H1 (cell line): ENCODE data around the gene DUSP2. TPM values are rescaled to one million over a fixed set of nuclear protein-coding genes. Genes with fewer than 3 reads are reported as not detected.
A peak's percentile ranks its signal among the peaks of the same experiment; 100 is the strongest.

ENCODE experiments used
- CTCF ChIA-PET: fragments of 300-600 bp; sonication (Branson Sonifier 250); formaldehyde crosslinking; loops from one replicate; lab custom pipeline; 2021; ENCODE audit not compliant: partially characterized antibody; lab: Charles Lee
- POLR2A ChIA-PET: fragments of 300-600 bp; sonication (Branson Sonifier 250); formaldehyde crosslinking; loops from one replicate; lab custom pipeline; 2021; ENCODE audit warnings: inconsistent platforms; ENCODE audit not compliant: partially characterized antibody; lab: Charles Lee
- DNase-seq, 2 experiments: peaks; one replicate each; pipeline versions ENCODE4 v3.0.0 to v3.0.0-alpha.2; 2010 to 2022; ENCODE audit warnings: low spot score in 2 of 2, low read depth in 1 of 2, mixed read lengths in 1 of 2
- FAIRE-seq: peaks from 2 replicates; lab custom pipeline; 2011; peaks lifted over from hg19 to GRCh38; lab: Jason Lieb, UNC
- H2AFZ ChIP-seq: 2 replicates; pipeline ENCODE4 v1.8.1; 2012; ENCODE audit warnings: low read length, inconsistent platforms
- H2AK5ac ChIP-seq: 2 replicates; pipeline ENCODE4 v1.6.1; 2013; ENCODE audit warnings: low read depth, low read length
- H2BK120ac ChIP-seq: replicated peaks from 2 replicates; pipeline ENCODE3; 2013; ENCODE audit warnings: low read depth, low read length, inconsistent platforms
- H2BK12ac ChIP-seq: 2 replicates; pipeline ENCODE4 v1.6.1; 2013; ENCODE audit warnings: low read depth, low read length
- H2BK15ac ChIP-seq: 2 replicates; pipeline ENCODE4 v1.6.1; 2013; ENCODE audit warnings: low read length
- H2BK20ac ChIP-seq: 2 replicates; pipeline ENCODE4 v1.6.1; 2013; ENCODE audit warnings: low read length
- H2BK5ac ChIP-seq: 2 replicates; pipeline ENCODE4 v1.6.1; 2013; ENCODE audit warnings: low read depth, low read length
- H3K14ac ChIP-seq: 2 replicates; pipeline ENCODE4 v1.6.1; 2013; ENCODE audit warnings: inconsistent platforms; ENCODE audit not compliant: insufficient read length
- H3K18ac ChIP-seq: 2 replicates; pipeline ENCODE4 v1.6.1; 2013; ENCODE audit warnings: low read length; ENCODE audit errors: extremely low read depth
- H3K23ac ChIP-seq: 2 replicates; pipeline ENCODE4 v1.6.1; 2013; ENCODE audit warnings: inconsistent platforms; ENCODE audit not compliant: insufficient read length
- H3K23me2 ChIP-seq: 2 replicates; pipeline ENCODE4 v1.6.1; 2013; ENCODE audit warnings: low read depth, low read length
- H3K27ac ChIP-seq: 2 replicates; pipeline ENCODE4 v1.6.1; 2011; ENCODE audit warnings: low read depth, low read length, inconsistent platforms
- H3K27me3 ChIP-seq, 4 experiments: replicated peaks in 1 of 4; 1 replicate in 1 of 4; 2 replicates in 3 of 4; pipeline versions ENCODE4 v1.6.1 to v1.8.1; 2011 to 2013; ENCODE audit warnings: low read length in 3 of 4, mild to moderate bottlenecking in 3 of 4, inconsistent platforms in 2 of 4, mixed read lengths in 2 of 4, moderate library complexity in 1 of 4; ENCODE audit not compliant: control insufficient read depth in 3 of 4, insufficient read depth in 3 of 4; ENCODE audit errors: extremely low read depth in 1 of 4
- H3K36me3 ChIP-seq, 4 experiments: 2 replicates each; pipeline versions ENCODE4 v1.6.1 to v1.8.1; 2011 to 2013; ENCODE audit warnings: mild to moderate bottlenecking in 4 of 4, low read length in 3 of 4, moderate library complexity in 2 of 4, control low read depth in 1 of 4, inconsistent platforms in 1 of 4; ENCODE audit not compliant: insufficient read depth in 4 of 4, control insufficient read depth in 2 of 4
- H3K4ac ChIP-seq: replicated peaks from 2 replicates; pipeline ENCODE3; 2013; ENCODE audit warnings: low read length, low read depth, mixed read lengths, inconsistent platforms; ENCODE audit not compliant: insufficient read length
- H3K4me1 ChIP-seq, 4 experiments: replicated peaks in 1 of 4; 1 replicate in 1 of 4; 2 replicates in 3 of 4; pipeline versions ENCODE4 v1.6.1 to v1.8.1; 2011 to 2013; ENCODE audit warnings: low read length in 3 of 4, inconsistent platforms in 2 of 4, mixed read lengths in 1 of 4; ENCODE audit not compliant: insufficient read depth in 4 of 4, control insufficient read depth in 3 of 4
- H3K4me2 ChIP-seq, 2 experiments: 2 replicates each; pipeline versions ENCODE4 v1.6.1 to v1.8.1; 2011 to 2013; ENCODE audit warnings: low read depth in 2 of 2, low read length in 2 of 2, control low read depth in 1 of 2, inconsistent platforms in 1 of 2, mild to moderate bottlenecking in 1 of 2; ENCODE audit not compliant: insufficient read depth in 1 of 2
- H3K4me3 ChIP-seq, 4 experiments: fragments of 200-600, 300-600 bp in 1 of 4; sonication (generic), shearing (Covaris generic), sonication (Bioruptor Twin) in 1 of 4; 2 replicates each; pipeline versions ENCODE4 v1.5.1 to v1.8.1; 2011 to 2016; ENCODE audit warnings: low read length in 4 of 4, low read depth in 3 of 4, control low read depth in 2 of 4, inconsistent platforms in 2 of 4, mild to moderate bottlenecking in 2 of 4, mixed read lengths in 1 of 4, moderate library complexity in 1 of 4; ENCODE audit not compliant: insufficient read depth in 2 of 4; ENCODE audit errors: extremely low read depth in 1 of 4
- H3K56ac ChIP-seq: replicated peaks from 2 replicates; pipeline ENCODE3; 2013; ENCODE audit warnings: low read depth, mild to moderate bottlenecking, mixed read lengths, low read length, inconsistent platforms; ENCODE audit not compliant: insufficient read length
- H3K79me1 ChIP-seq: 2 replicates; pipeline ENCODE4 v1.6.1; 2013; ENCODE audit warnings: low read depth, low read length, control low read depth
- H3K79me2 ChIP-seq, 2 experiments: 2 replicates each; pipeline versions ENCODE4 v1.6.1 to v1.8.1; 2012 to 2013; ENCODE audit warnings: low read length in 2 of 2, mild to moderate bottlenecking in 2 of 2, inconsistent platforms in 1 of 2; ENCODE audit not compliant: insufficient read depth in 2 of 2, control insufficient read depth in 1 of 2
- H3K9ac ChIP-seq, 4 experiments: replicated peaks in 1 of 4; 1 replicate in 1 of 4; 2 replicates in 3 of 4; pipeline versions ENCODE4 v1.6.1 to v1.8.1; 2011 to 2013; ENCODE audit warnings: low read depth in 3 of 4, low read length in 3 of 4, control low read depth in 2 of 4, mild to moderate bottlenecking in 2 of 4, moderate library complexity in 2 of 4, inconsistent platforms in 1 of 4; ENCODE audit errors: extremely low read depth in 1 of 4
- H3K9me3 ChIP-seq, 2 experiments: 2 replicates each; pipeline versions ENCODE4 v1.6.1 to v1.8.1; 2012 to 2013; ENCODE audit warnings: mild to moderate bottlenecking in 2 of 2, moderate library complexity in 2 of 2, control low read depth in 1 of 2, inconsistent platforms in 1 of 2, low read depth in 1 of 2, low read length in 1 of 2, mixed read lengths in 1 of 2; ENCODE audit not compliant: insufficient read depth in 2 of 2
- H4K20me1 ChIP-seq, 2 experiments: replicated peaks in 1 of 2; 2 replicates each; pipeline versions ENCODE3 to v1.8.1; 2011 to 2013; ENCODE audit warnings: inconsistent platforms in 2 of 2, low read length in 2 of 2, mild to moderate bottlenecking in 1 of 2; ENCODE audit not compliant: insufficient read depth in 2 of 2, control insufficient read depth in 1 of 2
- H4K5ac ChIP-seq: 2 replicates; pipeline ENCODE4 v1.6.1; 2013; ENCODE audit warnings: low read length, low read depth, mixed read lengths, inconsistent platforms; ENCODE audit not compliant: insufficient read length
- H4K8ac ChIP-seq: 2 replicates; pipeline ENCODE4 v1.8.0; 2013; ENCODE audit warnings: mild to moderate bottlenecking, moderate library complexity, low read length, inconsistent platforms; ENCODE audit not compliant: insufficient read depth; ENCODE audit errors: extremely low read depth
- H4K91ac ChIP-seq: replicated peaks from 2 replicates; pipeline ENCODE3; 2013; ENCODE audit warnings: low read length, mixed read lengths, inconsistent platforms; ENCODE audit not compliant: insufficient read length
- CBX8 ChIP-seq: fragments of 300-800, 300-1000 bp; sonication (generic); IDR thresholded peaks from 2 replicates; pipeline ENCODE4 v1.7.1; 2016; ENCODE audit warnings: low read depth, low read length, borderline replicate concordance
- FOSL1 ChIP-seq: IDR thresholded peaks from 2 replicates; pipeline ENCODE4 v1.6.1; 2011; ENCODE audit warnings: mild to moderate bottlenecking, low read depth, low read length, moderate library complexity; ENCODE audit not compliant: insufficient read depth
- GABPA ChIP-seq: IDR thresholded peaks from 2 replicates; pipeline ENCODE4 v1.6.1; 2011; ENCODE audit warnings: mild to moderate bottlenecking, low read length, moderate library complexity, borderline replicate concordance; ENCODE audit not compliant: insufficient read depth
- KDM4A ChIP-seq: IDR thresholded peaks from one replicate; pipeline ENCODE4 v1.7.1; 2012; ENCODE audit warnings: low read depth, mild to moderate bottlenecking, moderate library complexity, low read length, inconsistent platforms; ENCODE audit not compliant: severe bottlenecking
- SAP30 ChIP-seq: fragments of 300-600 bp; sonication (generic); IDR thresholded peaks from 2 replicates; pipeline ENCODE4 v1.7.1; 2012; ENCODE audit warnings: low read length, moderate library complexity, mild to moderate bottlenecking, inconsistent platforms; ENCODE audit not compliant: insufficient read depth, insufficient replicate concordance
- SP1 ChIP-seq: IDR thresholded peaks from 2 replicates; pipeline ENCODE4 v1.6.1; 2011; ENCODE audit warnings: low read depth, low read length
- TAF7 ChIP-seq: optimal IDR thresholded peaks from 2 replicates; pipeline ENCODE3; 2011; ENCODE audit warnings: low read depth, mild to moderate bottlenecking, inconsistent platforms, low read length, moderate library complexity, borderline replicate concordance
- WGBS, 2 experiments: shearing (Covaris generic) in 1 of 2; methylation state at CpG; one replicate each; pipeline versions ENCODE4 v1.1.6 to v1.1.7; 2013 to 2015; ENCODE audit warnings: low lambda C conversion rate in 2 of 2, mixed read lengths in 2 of 2, inconsistent platforms in 1 of 2, low coverage in 1 of 2, missing lambda C conversion rate in 1 of 2; ENCODE audit not compliant: insufficient replicate concordance in 2 of 2, insufficient coverage in 1 of 2, insufficient read length in 1 of 2; ENCODE audit errors: extremely low coverage in 1 of 2, missing lambda C conversion rate in 1 of 2; 5-methylcytosine and 5-hydroxymethylcytosine counted together
- polyA plus RNA-seq, 7 experiments: library from polyadenylated mRNA; depleted of rRNA in 3 of 7; stranded (reverse) in 5 of 7; unstranded in 2 of 7; fragments of >200 nt in 5 of 7; fragments of 200-250 nt in 2 of 7; gene quantifications; 1 replicate in 5 of 7; 2 replicates in 1 of 7; 4 replicates in 1 of 7; pipeline versions ENCODE4 v1.2.1 to v1.2.3, GENCODE V29; 2011 to 2013; ENCODE audit warnings: missing spikeins in 2 of 7, mixed read lengths in 2 of 7
- total RNA-seq: library from RNA; stranded (reverse); fragmentation: NEBNext Ultra II Directional; extraction: Animal tissue kit (Norgen Biotek cat#: 25700); gene quantifications from 2 replicates; pipeline ENCODE4 v1.2.1, GENCODE V29; 2021

Gene DUSP2
- total and polyA plus RNA-seq, 2 of the 8 experiments (the other 6 are each of a cell fraction or from before 2014, with no cell fraction given), result 10.1 to 10.4 TPM

DNA sequence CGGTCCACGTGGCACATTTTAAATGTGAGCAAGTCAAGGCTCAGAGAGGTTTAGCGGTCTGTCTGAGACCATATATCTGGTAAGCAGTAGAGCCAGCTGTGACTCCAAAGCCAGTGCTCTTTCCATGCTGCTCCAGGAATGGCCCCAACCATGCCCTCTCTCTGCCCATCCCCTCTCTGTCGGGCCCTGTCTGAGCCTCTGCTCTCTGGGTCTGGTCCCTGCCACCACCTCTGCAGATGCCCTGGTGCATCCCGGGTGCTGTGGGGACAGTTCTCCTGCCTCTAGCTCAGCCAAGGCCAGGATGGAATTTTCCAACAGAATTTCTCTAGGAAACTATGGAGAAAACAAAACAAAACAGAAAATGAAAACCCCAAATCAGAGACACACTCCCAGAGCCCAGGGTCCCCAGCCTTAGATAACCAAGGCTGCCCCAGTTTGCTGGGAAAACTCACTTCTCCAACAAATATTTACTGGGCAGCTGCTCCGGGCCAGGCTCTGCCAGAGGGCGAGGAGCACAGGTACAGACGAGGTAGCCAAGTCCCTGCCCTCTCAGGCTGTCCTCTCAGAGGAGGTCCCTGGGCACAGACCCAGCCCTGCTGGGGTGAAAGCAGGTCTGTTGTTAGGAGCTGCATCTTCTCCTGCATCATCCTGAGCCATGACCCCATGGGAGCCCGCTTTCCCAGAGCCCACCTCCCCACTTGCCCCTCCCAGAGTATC, 38.1 kb downstream of the DUSP2 start:
- H3K27ac ChIP-seq, result no peak overlapping the region
- POLR2A ChIA-PET, result interaction anchor here (2.3 kb wide), 1 partner anchor 10 kb away, joined by 6 read pairs; the partner anchor contains the start of gene ADRA2B
- H4K8ac ChIP-seq, result peak overlapping the region; percentile 22
- peaks cover 0 to 26% (median 16%) of the 10 kb centered on the region in 4 experiments; a peak in 6 of 7 replicates for H3K4me1 ChIP-seq
- no peaks in the 10 kb centered on the region for H3K36me3 ChIP-seq
- H2BK12ac ChIP-seq, result peak overlapping the region; percentile 81; the same call in 1 of the 2 replicates
- peaks cover 4 to 11% of the 10 kb centered on the region in 2 experiments for H3K9me3 ChIP-seq
- no peak overlapping the region for H3K4me2 ChIP-seq
- WGBS, 2 experiments, result 80% methylated on average over 9 of the region's 9 CpGs; no CpG with 5 or more reads in 1 of the 2 experiments
- no peak for FAIRE-seq
- no peak overlapping the region for H3K9ac ChIP-seq
- H3K23ac ChIP-seq, result no peak overlapping the region
- CTCF ChIA-PET, result interaction anchor here (1.3 to 7.2 kb wide), 4 partner anchors 9 to 32 kb away, joined by 3 to 61 read pairs (median 18); partner anchors contain the start of genes ADRA2B and ASTL
- no peaks in the 10 kb centered on the region for H3K79me2 ChIP-seq
- peaks cover 2% of the 10 kb centered on the region; the same call in 1 of the 2 replicates for H3K23me2 ChIP-seq
- peak overlapping the region; percentile 38; the same call in 1 of the 2 replicates for H3K18ac ChIP-seq
- no peak for DNase-seq
- peak overlapping the region; percentile 13; the same call in 1 of the 2 replicates for H2BK5ac ChIP-seq
- H2AK5ac ChIP-seq, result no peak overlapping the region; the same call in 1 of the 2 replicates
- H3K4me3 ChIP-seq, result no peak overlapping the region
- no peak overlapping the region for H2BK120ac ChIP-seq
- peak overlapping the region; percentile 81; the same call in 1 of the 2 replicates for H2BK15ac ChIP-seq
- no peak overlapping the region for H3K14ac ChIP-seq
- H3K27me3 ChIP-seq, result no peaks in the 10 kb centered on the region
- H2AFZ ChIP-seq, result no peak overlapping the region
- peak overlapping the region; percentile 84 for H4K91ac ChIP-seq
- TF ChIP-seq KDM4A (no peak), GABPA (no peak), CBX8 (no peak), TAF7 (no peak), SP1 (no peak), SAP30 (no peak), FOSL1 (no peak)
- TF ChIP-seq, all 59 proteins: peak for 0
- H3K79me1 ChIP-seq, result no peaks in the 10 kb centered on the region
- H2BK20ac ChIP-seq, result peak overlapping the region; percentile 80; the same call in 1 of the 2 replicates
- H4K5ac ChIP-seq, result no peak overlapping the region
- no peaks in the 10 kb centered on the region for H4K20me1 ChIP-seq
- no peak overlapping the region for H3K4ac ChIP-seq
- no peak overlapping the region for H3K56ac ChIP-seq
